ENCODE measurements around the gene ZBTB26. TPM values are rescaled to one million over a fixed set of nuclear protein-coding genes. Genes with fewer than 3 reads are reported as not detected.
A peak's percentile ranks its signal among the peaks of the same experiment; 100 is the strongest.

The ZBTB26 gene
- total RNA-seq, 1 donor from 2014 or later = 11.3 TPM

DNA sequence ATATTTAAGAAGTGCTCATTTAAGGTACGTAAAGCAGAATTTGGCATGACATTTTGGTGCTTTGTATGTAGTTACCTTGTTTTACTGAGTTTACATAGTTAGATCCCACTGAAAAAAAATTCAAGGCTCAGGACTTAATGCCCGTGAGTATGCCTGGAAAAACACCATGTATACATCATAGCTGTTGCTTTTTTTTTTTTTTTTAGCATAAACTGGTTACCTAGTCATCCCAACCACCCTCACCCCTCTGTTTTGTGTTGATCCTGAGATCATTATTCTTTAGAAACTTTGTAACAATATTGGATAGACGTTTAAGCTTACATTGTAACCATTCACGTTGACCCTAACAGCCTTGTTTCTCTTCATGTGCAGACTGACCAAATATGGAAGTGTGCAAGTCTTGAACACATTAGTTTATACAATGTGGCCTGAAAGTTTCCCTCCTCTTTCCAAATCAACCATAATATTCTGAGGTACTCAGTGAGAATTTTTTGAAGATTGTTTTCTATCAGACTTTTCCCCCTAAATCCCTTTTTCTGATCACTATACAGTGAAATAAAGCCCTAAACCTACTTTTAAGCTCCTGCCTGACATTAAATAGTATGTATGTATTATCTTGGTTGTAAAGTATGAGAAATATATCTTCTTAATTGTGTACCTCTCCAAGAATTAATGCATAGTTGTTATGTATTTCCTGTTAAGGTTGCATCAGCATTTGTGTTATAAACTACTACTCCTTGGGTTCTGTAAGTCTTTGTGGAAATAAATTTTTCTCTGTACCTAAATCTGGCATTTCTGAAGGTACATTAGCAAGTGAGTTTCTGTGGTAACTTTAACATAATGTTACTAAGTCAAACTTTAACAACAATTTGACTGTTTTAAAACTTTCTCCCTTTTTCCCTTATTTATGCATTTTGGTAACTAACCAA lies 13.9 kb upstream of the ZBTB26 start:
- H3K4me3 Mint-ChIP-seq = peak overlapping the region; percentile 12
- H3K36me3 Mint-ChIP-seq = peaks cover 5% of the 10 kb centered on the region

DNA sequence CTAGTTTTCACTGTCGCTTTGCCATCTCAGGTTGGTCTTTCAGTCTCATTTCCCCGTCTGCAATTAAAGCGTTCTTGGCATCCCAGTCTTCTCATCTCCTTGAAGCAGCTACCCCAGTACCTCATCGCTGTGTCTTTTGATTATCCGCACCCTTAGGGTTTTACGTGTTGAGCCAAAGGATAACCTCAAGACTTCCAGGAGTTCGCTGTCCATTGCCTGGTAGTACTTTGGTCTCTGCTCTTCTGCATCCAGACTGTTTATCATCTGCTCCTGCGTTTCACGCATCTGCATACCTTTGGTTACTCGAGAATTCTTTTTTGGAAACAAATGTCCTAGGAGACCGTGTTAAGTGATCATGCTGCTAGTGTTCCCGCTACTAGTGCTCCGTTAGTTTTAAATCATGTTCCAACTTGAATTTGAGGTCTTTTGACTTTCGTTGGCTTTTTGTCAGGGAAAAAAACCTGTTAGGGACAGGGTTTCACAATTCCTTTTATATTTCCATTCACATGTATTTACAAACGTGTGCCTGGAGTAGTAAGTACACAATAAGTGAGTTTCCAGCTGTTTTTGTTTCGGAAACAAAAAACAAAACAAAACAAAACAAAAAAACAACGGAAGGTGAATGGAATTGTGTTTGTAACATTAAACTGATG lies 10.4 kb upstream of the ZBTB26 start:
- Mint-ChIP-seq H3K4me3 (peak overlapping the region; percentile 95), H3K27me3 (no peaks in the 10 kb centered on the region), H3K9me3 (no peaks in the 10 kb centered on the region), H3K4me1 (ENCODE audit: unreplicated experiment) (peaks cover 27% of the 10 kb centered on the region), H3K27ac (peak overlapping the region; percentile 97), H3K36me3 (peaks cover 9% of the 10 kb centered on the region)
- TF ChIP-seq, protein P1, sequence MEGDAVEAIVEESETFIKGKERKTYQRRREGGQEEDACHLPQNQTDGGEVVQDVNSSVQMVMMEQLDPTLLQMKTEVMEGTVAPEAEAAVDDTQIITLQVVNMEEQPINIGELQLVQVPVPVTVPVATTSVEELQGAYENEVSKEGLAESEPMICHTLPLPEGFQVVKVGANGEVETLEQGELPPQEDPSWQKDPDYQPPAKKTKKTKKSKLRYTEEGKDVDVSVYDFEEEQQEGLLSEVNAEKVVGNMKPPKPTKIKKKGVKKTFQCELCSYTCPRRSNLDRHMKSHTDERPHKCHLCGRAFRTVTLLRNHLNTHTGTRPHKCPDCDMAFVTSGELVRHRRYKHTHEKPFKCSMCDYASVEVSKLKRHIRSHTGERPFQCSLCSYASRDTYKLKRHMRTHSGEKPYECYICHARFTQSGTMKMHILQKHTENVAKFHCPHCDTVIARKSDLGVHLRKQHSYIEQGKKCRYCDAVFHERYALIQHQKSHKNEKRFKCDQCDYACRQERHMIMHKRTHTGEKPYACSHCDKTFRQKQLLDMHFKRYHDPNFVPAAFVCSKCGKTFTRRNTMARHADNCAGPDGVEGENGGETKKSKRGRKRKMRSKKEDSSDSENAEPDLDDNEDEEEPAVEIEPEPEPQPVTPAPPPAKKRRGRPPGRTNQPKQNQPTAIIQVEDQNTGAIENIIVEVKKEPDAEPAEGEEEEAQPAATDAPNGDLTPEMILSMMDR (conservative IDR thresholded peaks at IDR 0.05) = no peak
- no peak for DNase-seq (ENCODE audit: extremely low spot score, unreplicated experiment)

More for the DNA sequence above, 13.9 kb upstream of the ZBTB26 start:
- H3K27me3 Mint-ChIP-seq = no peaks in the 10 kb centered on the region
- DNase-seq (ENCODE audit: extremely low spot score, unreplicated experiment) = no peak
- H3K9me3 Mint-ChIP-seq = no peaks in the 10 kb centered on the region
- TF ChIP-seq, protein P1 (conservative IDR thresholded peaks at IDR 0.05) = no peak
- H3K4me1 Mint-ChIP-seq (ENCODE audit: unreplicated experiment) = peaks cover 49% of the 10 kb centered on the region
- H3K27ac Mint-ChIP-seq = peak overlapping the region; percentile 6

DNA sequence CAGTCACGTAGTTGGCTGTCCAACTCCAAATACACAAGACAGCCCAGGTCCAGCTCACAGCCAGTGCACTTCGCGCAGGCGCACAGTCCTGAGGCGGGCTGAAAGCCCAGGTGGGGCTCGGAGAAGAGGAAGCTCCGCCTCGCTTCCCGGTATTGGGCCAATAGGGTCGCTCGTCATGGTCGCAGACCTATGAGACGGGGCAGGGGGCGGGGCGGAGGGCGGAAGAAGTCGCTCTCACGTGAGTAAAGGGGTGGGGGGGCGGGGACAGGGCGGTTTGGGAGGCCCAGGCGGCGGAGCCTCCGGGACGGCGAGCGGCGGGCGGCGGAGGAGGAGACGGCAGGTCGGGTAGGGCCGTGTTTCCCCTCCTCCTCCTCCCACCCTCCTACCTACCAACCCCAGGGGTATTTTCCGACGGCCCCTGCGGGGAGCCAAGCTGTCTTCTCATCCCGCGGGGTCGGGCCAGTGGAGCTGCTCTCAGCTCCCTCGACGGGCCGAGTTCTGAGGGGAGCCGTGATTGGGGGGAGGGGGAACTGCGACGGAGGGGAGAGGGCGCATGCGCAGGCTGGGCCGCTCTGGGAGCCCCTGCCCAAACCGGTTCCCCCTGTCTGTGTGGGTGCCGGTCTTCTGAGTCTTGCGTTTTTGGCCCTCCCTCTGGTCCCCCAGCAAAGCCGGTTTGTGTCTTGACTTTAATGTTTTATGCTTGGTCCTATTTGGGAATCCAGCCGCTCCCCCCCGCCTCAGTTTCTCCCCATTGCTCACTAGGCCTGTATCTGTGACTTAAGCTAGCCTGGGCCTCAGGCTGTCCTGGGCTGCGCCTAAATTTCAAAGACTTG lies 9.7 kb upstream of the ZBTB26 start, which contains the start of gene RABGAP1:
Gene RABGAP1 (plus strand): TSS at position 272 of the 833 bp plus-strand sequence. CDS start 16,040 bp downstream, outside the sequence.
- Mint-ChIP-seq H3K9me3 (no peaks in the 10 kb centered on the region), H3K36me3 (peaks cover 9% of the 10 kb centered on the region), H3K4me1 (ENCODE audit: unreplicated experiment) (peaks cover 29% of the 10 kb centered on the region), H3K27me3 (no peaks in the 10 kb centered on the region), H3K27ac (peak within 1 kb of the TSS; percentile 97), H3K4me3 (peak within 1 kb of the TSS; percentile 95)
- TF ChIP-seq, protein P1 (conservative IDR thresholded peaks at IDR 0.05) = no peak
- DNase-seq (ENCODE audit: extremely low spot score, unreplicated experiment) = peak; percentile 97

GRCh38 chr9:122940454-122940748 lies 9.1 kb upstream of the ZBTB26 start:
- peak overlapping the region; percentile 88 for H3K4me3 Mint-ChIP-seq
- no peaks in the 10 kb centered on the region for H3K27me3 Mint-ChIP-seq
- no peaks in the 10 kb centered on the region for H3K9me3 Mint-ChIP-seq
- peak overlapping the region; percentile 97 for H3K27ac Mint-ChIP-seq
- H3K4me1 Mint-ChIP-seq (ENCODE audit: unreplicated experiment) = peaks cover 24% of the 10 kb centered on the region
- TF ChIP-seq, protein P1 (conservative IDR thresholded peaks at IDR 0.05) = no peak
- peaks cover 7% of the 10 kb centered on the region for H3K36me3 Mint-ChIP-seq
- DNase-seq (ENCODE audit: extremely low spot score, unreplicated experiment) = no peak

- DNase-seq (ENCODE audit: extremely low spot score, unreplicated experiment) = no peak
- Mint-ChIP-seq H3K36me3 (peaks cover 9% of the 10 kb centered on the region), H3K27ac (no peak overlapping the region), H3K27me3 (no peaks in the 10 kb centered on the region), H3K4me3 (peak overlapping the region; percentile 52), H3K9me3 (no peaks in the 10 kb centered on the region), H3K4me1 (ENCODE audit: unreplicated experiment) (peaks cover 19% of the 10 kb centered on the region)
- TF ChIP-seq, protein P1 (conservative IDR thresholded peaks at IDR 0.05) = no peak
Measured at GRCh38 chr9:122939601-122940000, 8.3 kb upstream of the ZBTB26 start.
